K562 (cell line): ENCODE measurements around the gene PRR15L. TPM values are rescaled to one million over a fixed set of nuclear protein-coding genes. Genes with fewer than 3 reads are reported as not detected.
A peak's percentile ranks its signal among the peaks of the same experiment; 100 is the strongest.

Experiments
- ATAC-seq: fragments of 200-7000 bp; cut with Tn5 transposase; 3 replicates; pipeline ENCODE4 v1.9.1; 2020; ENCODE audit warnings: moderate library complexity
- BruUV-seq: library from RNA; stranded (reverse); fragments of 400-500 nt; replicated peaks from 2 replicates; lab custom pipeline; 2021; lab: Mats Ljungman, UMichigan
- CTCF ChIA-PET: fragments of 300-600 bp; formaldehyde crosslinking; extraction: SDS; loops from one replicate; lab custom pipeline; 2021; ENCODE audit warnings: low intra/inter-chr PET ratio; lab: Yijun Ruan, JAX
- POLR2A ChIA-PET: fragments of 300-600, 350-650 bp; sonication (Branson Sonifier 250); formaldehyde crosslinking; extraction: SDS; loops from one replicate; lab custom pipeline; 2021; ENCODE audit warnings: antibody characterized with exemption, inconsistent platforms; lab: Yijun Ruan, JAX
- DNase-seq, 4 experiments: peaks; one replicate each; pipeline versions ENCODE4 v3.0.0 to v3.0.0-alpha.2; 2011 to 2018; ENCODE audit warnings: low spot score in 3 of 4, mixed read lengths in 3 of 4; ENCODE audit errors: extremely low read depth in 1 of 4
- FAIRE-seq: peaks from 2 replicates; lab custom pipeline; 2011; peaks lifted over from hg19 to GRCh38; lab: Jason Lieb, UNC
- H2AFZ ChIP-seq: 2 replicates; pipeline ENCODE4 v1.6.0; 2011; ENCODE audit warnings: low read depth, low read length, control low read depth, inconsistent platforms
- H3K27ac ChIP-seq: fragments of 200-600 bp; 3 replicates; pipeline ENCODE4 v1.8.0; 2011; ENCODE audit warnings: low read depth, mild to moderate bottlenecking, control low read depth, inconsistent platforms, low read length, moderate library complexity, mixed read lengths; ENCODE audit errors: extremely low read depth
- H3K27me3 ChIP-seq, 2 experiments: fragments of 300-600 bp in 1 of 2; 2 replicates in 1 of 2; 3 replicates in 1 of 2; pipeline versions ENCODE4 v1.6.0 to v1.8.0; 2011; ENCODE audit warnings: inconsistent platforms in 2 of 2, low read length in 2 of 2, mild to moderate bottlenecking in 1 of 2, mixed read lengths in 1 of 2, moderate library complexity in 1 of 2; ENCODE audit not compliant: control insufficient read depth in 2 of 2, insufficient read depth in 2 of 2
- H3K36me3 ChIP-seq: fragments of 300-600 bp; 3 replicates; pipeline ENCODE4 v1.8.0; 2011; ENCODE audit warnings: mild to moderate bottlenecking, low read length, inconsistent platforms; ENCODE audit not compliant: control insufficient read depth, insufficient read depth
- H3K4me1 ChIP-seq, 2 experiments: fragments of 200-600 bp in 1 of 2; replicated peaks in 1 of 2; 2 replicates in 1 of 2; 3 replicates in 1 of 2; pipeline versions ENCODE4 v1.5.1 to v1.8.0; 2011; ENCODE audit warnings: inconsistent platforms in 2 of 2, low read length in 2 of 2, mild to moderate bottlenecking in 1 of 2, mixed read lengths in 1 of 2, moderate library complexity in 1 of 2; ENCODE audit not compliant: control insufficient read depth in 2 of 2, insufficient read depth in 2 of 2
- H3K4me2 ChIP-seq: 2 replicates; pipeline ENCODE4 v1.6.1; 2011; ENCODE audit warnings: low read length, control low read depth, inconsistent platforms, mixed read lengths; ENCODE audit not compliant: insufficient read depth
- H3K4me3 ChIP-seq: fragments of 200-600 bp; sonication (generic), shearing (Covaris generic); 2 replicates; pipeline ENCODE4 v1.5.1; 2016; ENCODE audit warnings: control low read depth, inconsistent platforms
- H3K79me2 ChIP-seq: fragments of 200-600 bp; 3 replicates; pipeline ENCODE4 v1.8.0; 2011; ENCODE audit warnings: low read length, inconsistent platforms; ENCODE audit not compliant: control insufficient read depth, insufficient read depth
- H3K9ac ChIP-seq, 2 experiments: 2 replicates each; pipeline versions ENCODE4 v1.6.0 to v1.6.1; 2011; ENCODE audit warnings: low read depth in 2 of 2, low read length in 2 of 2, control low read depth in 1 of 2, inconsistent platforms in 1 of 2, mild to moderate bottlenecking in 1 of 2, mixed read lengths in 1 of 2; ENCODE audit not compliant: insufficient read depth in 1 of 2
- H3K9me1 ChIP-seq: one replicate; pipeline ENCODE4 v1.6.0; 2011; ENCODE audit warnings: inconsistent platforms, mild to moderate bottlenecking, low read length, moderate library complexity; ENCODE audit not compliant: control insufficient read depth, insufficient read depth
- H3K9me3 ChIP-seq: replicated peaks from 2 replicates; pipeline ENCODE4 v1.5.1; 2011; ENCODE audit warnings: low read depth, low read length, inconsistent platforms; ENCODE audit not compliant: control insufficient read depth, insufficient read depth
- H4K20me1 ChIP-seq: replicated peaks from 2 replicates; pipeline ENCODE4 v1.6.1; 2011; ENCODE audit warnings: low read length, inconsistent platforms, mixed read lengths; ENCODE audit not compliant: control insufficient read depth, insufficient read depth
- ETV5 ChIP-seq: sonication (generic); formaldehyde crosslinking; IDR thresholded peaks from 2 replicates; pipeline ENCODE4 v1.4.0; 2020; ENCODE audit warnings: low read depth, mild to moderate bottlenecking, missing genetic modification reagents
- JUNB ChIP-seq: fragments of 450-650 bp; formaldehyde crosslinking; conservative IDR thresholded peaks from 2 replicates; pipeline ENCODE4 v1.4.0; 2020; ENCODE audit warnings: mild to moderate bottlenecking
- MYNN ChIP-seq, 2 experiments: sonication (generic); formaldehyde crosslinking in 1 of 2; IDR thresholded peaks; 2 replicates each; pipeline versions ENCODE4 v1.5.0 to v1.6.1; 2016 to 2020; ENCODE audit warnings: antibody characterized with exemption in 1 of 2, missing genetic modification reagents in 1 of 2
- PHF20 ChIP-seq: fragments of 450-650 bp; IDR thresholded peaks from 2 replicates; pipeline ENCODE4 v1.6.1; 2018; ENCODE audit not compliant: partially characterized antibody
- RAD51 ChIP-seq: fragments of 450-650 bp; IDR thresholded peaks from 2 replicates; pipeline ENCODE4 v1.7.1; 2016; ENCODE audit warnings: low read depth, mild to moderate bottlenecking, borderline replicate concordance
- RBM34 ChIP-seq: fragments of 200-400 bp; formaldehyde crosslinking; IDR thresholded peaks from 2 replicates; pipeline ENCODE4 v1.6.1; 2018; ENCODE audit warnings: low read length, borderline replicate concordance; ENCODE audit not compliant: insufficient read depth
- TAF1 ChIP-seq: IDR thresholded peaks from 2 replicates; pipeline ENCODE4 v1.6.1; 2011; ENCODE audit warnings: mild to moderate bottlenecking, low read length, moderate library complexity; ENCODE audit not compliant: insufficient read depth, control insufficient read depth, severe bottlenecking; ENCODE audit errors: extremely low read depth
- ZNF592 ChIP-seq: fragments of 450-650 bp; IDR thresholded peaks from 2 replicates; pipeline ENCODE4 v1.6.1; 2017; ENCODE audit warnings: antibody characterized with exemption, mild to moderate bottlenecking
- WGBS: fragments of 100-300 bp; shearing (Covaris generic); methylation state at CpG from one replicate; pipeline ENCODE4 v1.1.6; 2016; ENCODE audit warnings: low coverage, mixed read lengths; ENCODE audit not compliant: insufficient coverage; ENCODE audit errors: missing lambda C conversion rate; 5-methylcytosine and 5-hydroxymethylcytosine counted together
- in situ Hi-C: fragments of 300-500 bp; cut with MboI; formaldehyde crosslinking; loops from 4 replicates; pipeline ENCODE4 v1.15.0; 2018; ENCODE audit warnings: inconsistent platforms, mixed read lengths
- intact Hi-C: fragments of 100-400 bp; cut with micrococcal nuclease; formaldehyde crosslinking; loops from 2 replicates; pipeline ENCODE4 v1.14.2; 2022
- polyA plus RNA-seq, 8 experiments: library from polyadenylated mRNA; depleted of rRNA in 4 of 8; stranded (reverse) in 5 of 8; unstranded in 3 of 8; fragments of >200 nt; fragmentation: Nextera tagmentation in 2 of 8; fragmentation: Illumina TruSeq in 1 of 8; extraction: Ambion mirVana in 2 of 8; extraction: Trizol in 1 of 8; gene quantifications; 2 replicates each; pipeline versions ENCODE4 v1.2.1 to v1.2.3, GENCODE V29; 2011 to 2014; ENCODE audit warnings: inconsistent platforms in 1 of 8, missing spikeins in 1 of 8
- total RNA-seq, 7 experiments: library from RNA; depleted of rRNA in 6 of 7; stranded (reverse); fragments of >200 nt in 6 of 7; fragmentation: Illumina TruSeq in 2 of 7; extraction: Trizol in 2 of 7; gene quantifications; 2 replicates each; pipeline versions ENCODE4 v1.2.1 to v1.2.3, GENCODE V29; 2011 to 2021; ENCODE audit warnings: low replicate concordance in 1 of 7
- TF ChIP-seq, protein P1 (sequence below): fragments of 250-450 bp; sonication (Bioruptor Pico); IDR thresholded peaks from 2 replicates; pipeline ENCODE4 v1.8.0; 2022; ENCODE audit warnings: inconsistent platforms, mild to moderate bottlenecking, moderate library complexity, borderline replicate concordance

PRR15L gene
- total and polyA plus RNA-seq, 9 of the 15 experiments (the other 6 are each of a cell fraction or from before 2014, with no cell fraction given), result 0.03 TPM; not detected in 8

GRCh38 chr17:47934856-47935255 lies 22.8 kb downstream of the PRR15L start:
- Histone ChIP-seq H2AFZ (peak overlapping the region; percentile 34; the same call in 1 of the 2 replicates), H3K4me1 (peaks cover 46 to 55% of the 10 kb centered on the region in 2 experiments), H3K9me1 (no peaks in the 10 kb centered on the region), H3K27me3 (no peaks in the 10 kb centered on the region), H3K36me3 (peaks cover 9% of the 10 kb centered on the region; the same call in 2 of the 3 replicates), H3K9ac (peak overlapping the region; percentile 39 to 46; a peak in 2 of 4 replicates), H3K9me3 (no peaks in the 10 kb centered on the region), H3K79me2 (peaks cover 13% of the 10 kb centered on the region), H3K4me2 (0 out of 2 replicates have a peak overlapping the region, but pooled peaks have one; percentile 11), H3K27ac (peak overlapping the region; percentile 79), H4K20me1 (no peaks in the 10 kb centered on the region), H3K4me3 (no peak overlapping the region)
- ChIA-PET CTCF (no interaction called here), POLR2A (no interaction called here)
- ATAC-seq (no peak), DNase-seq (no peak), FAIRE-seq (no peak)
- in situ Hi-C loops, result no loop called here
- TF ChIP-seq TAF1, result no peak
- TF ChIP-seq RAD51, result no peak
- no peak for TF ChIP-seq RBM34
- TF ChIP-seq JUNB (CRISPR knock-in tag), result 0 out of 2 replicates have a peak, but pooled peaks have one; percentile 1
- no TSS peak for BruUV-seq
- WGBS, result 43% methylated on average over 1 of the region's 1 CpG
- intact Hi-C loops, result no loop called here

DNA sequence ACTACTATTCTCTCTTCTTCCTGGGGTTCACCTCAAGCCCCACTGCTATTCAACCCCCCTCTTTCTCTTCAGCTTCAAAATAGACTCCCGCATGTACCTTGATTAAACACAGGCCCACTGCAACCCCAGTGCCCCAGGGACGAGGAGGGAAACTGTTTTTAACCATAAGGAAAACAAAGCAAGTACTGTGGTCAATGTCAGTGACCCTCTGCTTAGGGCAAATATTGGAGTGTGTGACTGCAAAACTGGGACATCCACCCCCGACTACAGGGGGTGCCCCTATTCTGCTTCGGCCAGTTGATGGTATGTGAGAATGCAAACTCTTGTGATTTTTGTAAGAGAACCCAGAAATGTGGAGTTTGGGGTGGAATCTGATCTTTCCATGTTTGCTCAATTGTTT lies 25.8 kb downstream of the PRR15L start:
- in situ Hi-C loops, result no loop called here
- no peak for ATAC-seq
- TF ChIP-seq, protein P1, sequence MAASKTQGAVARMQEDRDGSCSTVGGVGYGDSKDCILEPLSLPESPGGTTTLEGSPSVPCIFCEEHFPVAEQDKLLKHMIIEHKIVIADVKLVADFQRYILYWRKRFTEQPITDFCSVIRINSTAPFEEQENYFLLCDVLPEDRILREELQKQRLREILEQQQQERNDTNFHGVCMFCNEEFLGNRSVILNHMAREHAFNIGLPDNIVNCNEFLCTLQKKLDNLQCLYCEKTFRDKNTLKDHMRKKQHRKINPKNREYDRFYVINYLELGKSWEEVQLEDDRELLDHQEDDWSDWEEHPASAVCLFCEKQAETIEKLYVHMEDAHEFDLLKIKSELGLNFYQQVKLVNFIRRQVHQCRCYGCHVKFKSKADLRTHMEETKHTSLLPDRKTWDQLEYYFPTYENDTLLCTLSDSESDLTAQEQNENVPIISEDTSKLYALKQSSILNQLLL (CRISPR knock-in tag), result no peak
- TF ChIP-seq PHF20 (no peak), MYNN (IDR thresholded peaks at IDR 0.05) (no peak), MYNN (CRISPR knock-in tag; IDR thresholded peaks at IDR 0.05) (no peak), ZNF592 (no peak), ETV5 (CRISPR knock-in tag) (no peak)

More for the DNA sequence above, 25.8 kb downstream of the PRR15L start:
- H3K4me1 ChIP-seq, result peaks cover 46 to 59% of the 10 kb centered on the region in 2 experiments
- H3K9ac ChIP-seq, result peak overlapping the region in 1 of 2 experiments; percentile 50; a peak in 1 of 4 replicates
- CTCF ChIA-PET, result no interaction called here
- intact Hi-C loops, result no loop called here
- H3K4me2 ChIP-seq, result no peak overlapping the region
- no peak for DNase-seq
- no peak overlapping the region for H3K27ac ChIP-seq
- H3K27me3 ChIP-seq, result no peaks in the 10 kb centered on the region
- POLR2A ChIA-PET, result interaction anchor here (0.6 to 2.4 kb wide), 9 partner anchors 9 to 89 kb away, joined by 3 to 8 read pairs (median 4); partner anchors contain the start of gene PNPO
- no peak for FAIRE-seq
- 66% methylated on average over 4 of the region's 4 CpGs for WGBS
- H2AFZ ChIP-seq, result no peak overlapping the region
- no peaks in the 10 kb centered on the region for H3K9me3 ChIP-seq
- no peak overlapping the region for H3K4me3 ChIP-seq
- no TSS peak for BruUV-seq
- H3K79me2 ChIP-seq, result peaks cover 12% of the 10 kb centered on the region
- peaks cover 26% of the 10 kb centered on the region; the same call in 2 of the 3 replicates for H3K36me3 ChIP-seq
- H3K9me1 ChIP-seq, result peaks cover 2% of the 10 kb centered on the region
- no peaks in the 10 kb centered on the region for H4K20me1 ChIP-seq
